Posterior vena cava (tissue), 2 donors: ENCODE measurements around the gene KRT73. TPM values are rescaled to one million over a fixed set of nuclear protein-coding genes. Genes with fewer than 3 reads are reported as not detected.

Experiments used
- total RNA-seq, 2 donors: library from RNA; stranded (reverse); fragmentation: NEBNext Ultra II Directional; extraction: Animal tissue kit (Norgen Biotek cat#: 25700); gene quantifications; one replicate each; pipeline ENCODE4 v1.2.1, GENCODE V29; 2021
- donor health status: DM: yes; HTN: yes; CAD: no.
- donor health status: DM: yes; HTN: yes; CAD: no.

KRT73 gene
- total RNA-seq, 2 donors from 2014 or later = not detected

Other genes with a start within 250 kb of the KRT73 start
- not detected for gene KRT84, start 232.9 kb downstream of the KRT73 start, total RNA-seq
- not detected for gene KRT82, start 212.2 kb downstream of the KRT73 start, total RNA-seq
- gene KRT75, start 184.2 kb downstream of the KRT73 start, total RNA-seq = not detected
- not detected for gene KRT6B, start 166.4 kb downstream of the KRT73 start, total RNA-seq
- not detected for gene KRT6C, start 144.8 kb downstream of the KRT73 start, total RNA-seq
- not detected for gene KRT6A, start 125.3 kb downstream of the KRT73 start, total RNA-seq
- not detected for gene KRT5, start 98.2 kb downstream of the KRT73 start, total RNA-seq
- not detected for gene KRT71, start 65.4 kb downstream of the KRT73 start, total RNA-seq
- not detected for gene KRT74, start 44.7 kb downstream of the KRT73 start, total RNA-seq
- not detected for gene KRT72, start 17.1 kb downstream of the KRT73 start, total RNA-seq
- not detected for gene KRT2, start 33.7 kb upstream of the KRT73 start, total RNA-seq
- under 1 TPM in 1 of 2 donors, not detected in 1; 0.42 TPM for gene KRT1, start 61.8 kb upstream of the KRT73 start, total RNA-seq
- gene KRT77, start 85.0 kb upstream of the KRT73 start, total RNA-seq = not detected
- gene KRT76, start 158.8 kb upstream of the KRT73 start, total RNA-seq = not detected
- gene KRT3, start 177.6 kb upstream of the KRT73 start, total RNA-seq = not detected
- gene KRT4, start 195.6 kb upstream of the KRT73 start, total RNA-seq = not detected
- not detected for gene KRT79, start 215.8 kb upstream of the KRT73 start, total RNA-seq
- gene KRT78, start 230.4 kb upstream of the KRT73 start, total RNA-seq = not detected